Measurements from ENCODE around the gene CCNG1.

Gene CCNG1, protein sequence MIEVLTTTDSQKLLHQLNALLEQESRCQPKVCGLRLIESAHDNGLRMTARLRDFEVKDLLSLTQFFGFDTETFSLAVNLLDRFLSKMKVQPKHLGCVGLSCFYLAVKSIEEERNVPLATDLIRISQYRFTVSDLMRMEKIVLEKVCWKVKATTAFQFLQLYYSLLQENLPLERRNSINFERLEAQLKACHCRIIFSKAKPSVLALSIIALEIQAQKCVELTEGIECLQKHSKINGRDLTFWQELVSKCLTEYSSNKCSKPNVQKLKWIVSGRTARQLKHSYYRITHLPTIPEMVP

GRCh38 chr5:163437309-163438182 lies at the start of gene CCNG1:
TSS of gene CCNG1 (plus strand) at chr5:163437595. CDS start at chr5:163439257, 1,662 bp downstream.
- TF ChIP-seq CEBPB (IDR thresholded peaks at IDR 0.05), result no peak
- TF ChIP-seq, protein P1, sequence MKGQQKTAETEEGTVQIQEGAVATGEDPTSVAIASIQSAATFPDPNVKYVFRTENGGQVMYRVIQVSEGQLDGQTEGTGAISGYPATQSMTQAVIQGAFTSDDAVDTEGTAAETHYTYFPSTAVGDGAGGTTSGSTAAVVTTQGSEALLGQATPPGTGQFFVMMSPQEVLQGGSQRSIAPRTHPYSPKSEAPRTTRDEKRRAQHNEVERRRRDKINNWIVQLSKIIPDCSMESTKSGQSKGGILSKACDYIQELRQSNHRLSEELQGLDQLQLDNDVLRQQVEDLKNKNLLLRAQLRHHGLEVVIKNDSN (IDR thresholded peaks at IDR 0.05), result peak; percentile 82
- TF ChIP-seq ZBTB7A (IDR thresholded peaks at IDR 0.05; ENCODE audit: low read depth), result no peak; the same call in 1 of the 2 replicates
- TF ChIP-seq EGR1 (IDR thresholded peaks at IDR 0.05), result no peak; the same call in 1 of the 2 replicates
- peak; percentile 91 for TF ChIP-seq TAF1 (IDR thresholded peaks at IDR 0.05; ENCODE audit: low read depth)
- TF ChIP-seq FOXM1 (IDR thresholded peaks at IDR 0.05; ENCODE audit: borderline replicate concordance, low read depth), result peak; percentile 16; the same call in 1 of the 2 replicates
- TF ChIP-seq CREB1 (IDR thresholded peaks at IDR 0.05; ENCODE audit: low read depth), result no peak
- peak; percentile 63 for TF ChIP-seq TCF12 (IDR thresholded peaks at IDR 0.05; ENCODE audit: low read depth)
- TF ChIP-seq EP300 (IDR thresholded peaks at IDR 0.05; ENCODE audit: borderline replicate concordance), result peak; percentile 75
- peak; percentile 33 for TF ChIP-seq MAX (IDR thresholded peaks at IDR 0.05)
- no peak for TF ChIP-seq RAD21 (IDR thresholded peaks at IDR 0.05; ENCODE audit: low read depth)
- TF ChIP-seq NFIC (IDR thresholded peaks at IDR 0.05), result peak; percentile 30; the same call in 1 of the 2 replicates
- no peak for TF ChIP-seq YY1 (IDR thresholded peaks at IDR 0.05; ENCODE audit: low read depth)

DNA sequence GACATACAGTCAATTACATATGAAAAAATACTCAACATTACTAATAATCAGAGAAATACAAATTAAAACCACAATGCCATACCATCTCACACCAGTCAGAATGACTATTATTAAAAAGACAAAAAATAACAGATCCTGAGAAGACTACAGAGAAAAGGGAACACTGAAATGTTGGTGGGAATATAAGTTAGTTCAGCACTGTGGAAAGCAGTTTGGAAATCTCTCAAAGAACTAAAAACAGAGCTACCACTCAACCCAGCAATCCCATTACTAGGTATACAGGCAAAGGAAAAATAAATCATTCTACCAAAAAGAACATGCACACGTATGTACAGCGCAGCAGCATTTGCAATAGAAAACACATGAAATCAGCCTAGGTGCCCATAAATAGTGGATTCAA lies 41.6 kb upstream of the CCNG1 start:
- no peak for TF ChIP-seq ZBTB7A (IDR thresholded peaks at IDR 0.05; ENCODE audit: low read depth)
- TF ChIP-seq, protein P2, sequence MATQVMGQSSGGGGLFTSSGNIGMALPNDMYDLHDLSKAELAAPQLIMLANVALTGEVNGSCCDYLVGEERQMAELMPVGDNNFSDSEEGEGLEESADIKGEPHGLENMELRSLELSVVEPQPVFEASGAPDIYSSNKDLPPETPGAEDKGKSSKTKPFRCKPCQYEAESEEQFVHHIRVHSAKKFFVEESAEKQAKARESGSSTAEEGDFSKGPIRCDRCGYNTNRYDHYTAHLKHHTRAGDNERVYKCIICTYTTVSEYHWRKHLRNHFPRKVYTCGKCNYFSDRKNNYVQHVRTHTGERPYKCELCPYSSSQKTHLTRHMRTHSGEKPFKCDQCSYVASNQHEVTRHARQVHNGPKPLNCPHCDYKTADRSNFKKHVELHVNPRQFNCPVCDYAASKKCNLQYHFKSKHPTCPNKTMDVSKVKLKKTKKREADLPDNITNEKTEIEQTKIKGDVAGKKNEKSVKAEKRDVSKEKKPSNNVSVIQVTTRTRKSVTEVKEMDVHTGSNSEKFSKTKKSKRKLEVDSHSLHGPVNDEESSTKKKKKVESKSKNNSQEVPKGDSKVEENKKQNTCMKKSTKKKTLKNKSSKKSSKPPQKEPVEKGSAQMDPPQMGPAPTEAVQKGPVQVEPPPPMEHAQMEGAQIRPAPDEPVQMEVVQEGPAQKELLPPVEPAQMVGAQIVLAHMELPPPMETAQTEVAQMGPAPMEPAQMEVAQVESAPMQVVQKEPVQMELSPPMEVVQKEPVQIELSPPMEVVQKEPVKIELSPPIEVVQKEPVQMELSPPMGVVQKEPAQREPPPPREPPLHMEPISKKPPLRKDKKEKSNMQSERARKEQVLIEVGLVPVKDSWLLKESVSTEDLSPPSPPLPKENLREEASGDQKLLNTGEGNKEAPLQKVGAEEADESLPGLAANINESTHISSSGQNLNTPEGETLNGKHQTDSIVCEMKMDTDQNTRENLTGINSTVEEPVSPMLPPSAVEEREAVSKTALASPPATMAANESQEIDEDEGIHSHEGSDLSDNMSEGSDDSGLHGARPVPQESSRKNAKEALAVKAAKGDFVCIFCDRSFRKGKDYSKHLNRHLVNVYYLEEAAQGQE (IDR thresholded peaks at IDR 0.05; ENCODE audit: low read depth), result 0 out of 2 replicates have a peak, but pooled peaks have one; percentile 18

DNA sequence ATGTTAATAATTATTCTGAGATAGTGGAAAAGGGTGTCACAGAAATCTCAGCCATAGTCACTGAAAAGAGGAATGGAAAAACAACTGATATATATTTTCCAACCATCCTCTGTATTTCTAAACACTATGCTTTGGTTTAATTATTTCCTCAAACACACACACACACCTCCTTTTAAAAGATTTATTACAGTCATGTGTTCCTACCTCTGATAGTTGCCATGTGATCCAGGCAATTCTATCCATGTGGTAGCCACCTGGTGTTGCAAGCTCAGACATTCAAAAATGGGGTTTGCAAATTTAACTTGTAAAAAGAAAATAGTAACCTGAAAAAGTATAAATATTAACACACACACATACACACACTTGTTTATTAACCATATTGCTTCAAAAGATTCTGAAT lies 40.0 kb upstream of the CCNG1 start:
- TF ChIP-seq, protein P1 (IDR thresholded peaks at IDR 0.05), result no peak
- TF ChIP-seq CEBPB (IDR thresholded peaks at IDR 0.05) (no peak), TCF12 (IDR thresholded peaks at IDR 0.05; ENCODE audit: low read depth) (no peak), ZBTB7A (IDR thresholded peaks at IDR 0.05; ENCODE audit: low read depth) (no peak), YY1 (IDR thresholded peaks at IDR 0.05; ENCODE audit: low read depth) (no peak), NFIC (IDR thresholded peaks at IDR 0.05) (no peak), RAD21 (IDR thresholded peaks at IDR 0.05; ENCODE audit: low read depth) (no peak), TAF1 (IDR thresholded peaks at IDR 0.05; ENCODE audit: low read depth) (no peak), EP300 (IDR thresholded peaks at IDR 0.05; ENCODE audit: borderline replicate concordance) (no peak), FOXM1 (IDR thresholded peaks at IDR 0.05; ENCODE audit: borderline replicate concordance, low read depth) (no peak), EGR1 (IDR thresholded peaks at IDR 0.05) (no peak), MAX (IDR thresholded peaks at IDR 0.05) (no peak)
- TF ChIP-seq, protein P2 (IDR thresholded peaks at IDR 0.05; ENCODE audit: low read depth), result no peak

- no peak for TF ChIP-seq EGR1 (IDR thresholded peaks at IDR 0.05)
- TF ChIP-seq, protein P2 (IDR thresholded peaks at IDR 0.05; ENCODE audit: low read depth), result no peak
- no peak for TF ChIP-seq CREB1 (IDR thresholded peaks at IDR 0.05; ENCODE audit: low read depth)
Observed at GRCh38 chr5:163399923-163400322, 37.5 kb upstream of the CCNG1 start.

Measured in Ishikawa (cell line).